H1 (cell line): ENCODE results near the gene ALOX12. TPM values are rescaled to one million over a fixed set of nuclear protein-coding genes. Genes with fewer than 3 reads are reported as not detected.

Experiments
- BACH1 ChIP-seq: IDR thresholded peaks from 2 replicates; pipeline ENCODE4 v1.6.1; 2012; ENCODE audit warnings: low read length, improper control_type of control experiment
- BRCA1 ChIP-seq: IDR thresholded peaks from 2 replicates; pipeline ENCODE4 v1.6.1; 2012; ENCODE audit warnings: low read depth, low read length, improper control_type of control experiment
- CEBPB ChIP-seq: IDR thresholded peaks from 2 replicates; pipeline ENCODE4 v1.6.1; 2012; ENCODE audit warnings: low read depth, low read length
- CHD2 ChIP-seq: IDR thresholded peaks from 2 replicates; pipeline ENCODE4 v1.6.1; 2012; ENCODE audit warnings: low read length, improper control_type of control experiment
- CTBP2 ChIP-seq: IDR thresholded peaks from 2 replicates; pipeline ENCODE4 v1.7.0; 2011; ENCODE audit warnings: borderline replicate concordance, mild to moderate bottlenecking, moderate library complexity, mixed read lengths, low read length; ENCODE audit not compliant: insufficient read depth, insufficient read length
- GTF2F1 ChIP-seq: IDR thresholded peaks from 2 replicates; pipeline ENCODE4 v1.6.1; 2012; ENCODE audit warnings: low read depth, low read length, improper control_type of control experiment, borderline replicate concordance
- HDAC6 ChIP-seq: IDR thresholded peaks from one replicate; pipeline ENCODE4 v1.7.1; 2012; ENCODE audit warnings: low read depth, mild to moderate bottlenecking, inconsistent platforms, low read length, moderate library complexity
- JUN ChIP-seq: IDR thresholded peaks from 2 replicates; pipeline ENCODE4 v1.6.1; 2011; ENCODE audit warnings: low read depth, mild to moderate bottlenecking, improper control_type of control experiment, low read length
- KDM4A ChIP-seq: IDR thresholded peaks from one replicate; pipeline ENCODE4 v1.7.1; 2012; ENCODE audit warnings: low read depth, mild to moderate bottlenecking, moderate library complexity, low read length, inconsistent platforms; ENCODE audit not compliant: severe bottlenecking
- KDM5A ChIP-seq: fragments of 200-600 bp; IDR thresholded peaks from 2 replicates; pipeline ENCODE4 v1.7.1; 2012; ENCODE audit warnings: mild to moderate bottlenecking, low read length, inconsistent platforms, mixed read lengths
- MAFK ChIP-seq: IDR thresholded peaks from 2 replicates; pipeline ENCODE4 v1.6.1; 2012; ENCODE audit warnings: low read depth, mild to moderate bottlenecking, improper control_type of control experiment, low read length
- NRF1 ChIP-seq: IDR thresholded peaks from 2 replicates; pipeline ENCODE4 v1.6.1; 2011; ENCODE audit warnings: mild to moderate bottlenecking, low read depth, low read length, improper control_type of control experiment
- POLR2A ChIP-seq, 2 experiments: IDR thresholded peaks; 1 replicate in 1 of 2; 2 replicates in 1 of 2; pipeline ENCODE4 v1.6.1; 2011; ENCODE audit warnings: low read depth in 2 of 2, low read length in 2 of 2, mild to moderate bottlenecking in 2 of 2; ENCODE audit errors: control extremely low read depth in 1 of 2
- RAD21 ChIP-seq, 2 experiments: IDR thresholded peaks in 1 of 2; conservative IDR thresholded peaks in 1 of 2; 2 replicates each; pipeline ENCODE4 v1.6.1; 2011; ENCODE audit warnings: low read depth in 2 of 2, low read length in 2 of 2, improper control_type of control experiment in 1 of 2, inconsistent platforms in 1 of 2, mild to moderate bottlenecking in 1 of 2, moderate library complexity in 1 of 2
- RFX5 ChIP-seq: IDR thresholded peaks from 2 replicates; pipeline ENCODE4 v1.6.1; 2011; ENCODE audit warnings: low read depth, low read length, improper control_type of control experiment, borderline replicate concordance
- SAP30 ChIP-seq: fragments of 300-600 bp; sonication (generic); IDR thresholded peaks from 2 replicates; pipeline ENCODE4 v1.7.1; 2012; ENCODE audit warnings: low read length, moderate library complexity, mild to moderate bottlenecking, inconsistent platforms; ENCODE audit not compliant: insufficient read depth, insufficient replicate concordance
- SIRT6 ChIP-seq: IDR thresholded peaks from one replicate; pipeline ENCODE4 v1.7.1; 2012; ENCODE audit warnings: low read length, inconsistent platforms
- SP2 ChIP-seq: IDR thresholded peaks from 2 replicates; pipeline ENCODE4 v1.6.1; 2012; ENCODE audit warnings: mild to moderate bottlenecking, low read length, inconsistent platforms
- SUZ12 ChIP-seq: fragments of 200-600 bp; sonication (generic); IDR thresholded peaks from 2 replicates; pipeline ENCODE4 v1.6.1; 2012; ENCODE audit warnings: mild to moderate bottlenecking, inconsistent platforms, low read length, moderate library complexity, mixed read lengths
- TEAD4 ChIP-seq: IDR thresholded peaks from 2 replicates; pipeline ENCODE4 v1.6.1; 2012; ENCODE audit warnings: low read depth, low read length, inconsistent platforms, mixed read lengths
- polyA plus RNA-seq, 7 experiments: library from polyadenylated mRNA; depleted of rRNA in 3 of 7; stranded (reverse) in 5 of 7; unstranded in 2 of 7; fragments of >200 nt in 5 of 7; fragments of 200-250 nt in 2 of 7; gene quantifications; 1 replicate in 5 of 7; 2 replicates in 1 of 7; 4 replicates in 1 of 7; pipeline versions ENCODE4 v1.2.1 to v1.2.3, GENCODE V29; 2011 to 2013; ENCODE audit warnings: missing spikeins in 2 of 7, mixed read lengths in 2 of 7
- total RNA-seq: library from RNA; stranded (reverse); fragmentation: NEBNext Ultra II Directional; extraction: Animal tissue kit (Norgen Biotek cat#: 25700); gene quantifications from 2 replicates; pipeline ENCODE4 v1.2.1, GENCODE V29; 2021
- TF ChIP-seq, protein P1 (sequence below): IDR thresholded peaks from 2 replicates; pipeline ENCODE4 v1.6.1; 2012; ENCODE audit warnings: inconsistent platforms
- TF ChIP-seq, protein P2 (sequence below): IDR thresholded peaks from 2 replicates; pipeline ENCODE4 v1.6.1; 2012; ENCODE audit warnings: low read length, inconsistent platforms

ALOX12 gene
- total and polyA plus RNA-seq, 2 of the 8 experiments (the other 6 are each of a cell fraction or from before 2014, with no cell fraction given) = 1.4 to 2.0 TPM

DNA sequence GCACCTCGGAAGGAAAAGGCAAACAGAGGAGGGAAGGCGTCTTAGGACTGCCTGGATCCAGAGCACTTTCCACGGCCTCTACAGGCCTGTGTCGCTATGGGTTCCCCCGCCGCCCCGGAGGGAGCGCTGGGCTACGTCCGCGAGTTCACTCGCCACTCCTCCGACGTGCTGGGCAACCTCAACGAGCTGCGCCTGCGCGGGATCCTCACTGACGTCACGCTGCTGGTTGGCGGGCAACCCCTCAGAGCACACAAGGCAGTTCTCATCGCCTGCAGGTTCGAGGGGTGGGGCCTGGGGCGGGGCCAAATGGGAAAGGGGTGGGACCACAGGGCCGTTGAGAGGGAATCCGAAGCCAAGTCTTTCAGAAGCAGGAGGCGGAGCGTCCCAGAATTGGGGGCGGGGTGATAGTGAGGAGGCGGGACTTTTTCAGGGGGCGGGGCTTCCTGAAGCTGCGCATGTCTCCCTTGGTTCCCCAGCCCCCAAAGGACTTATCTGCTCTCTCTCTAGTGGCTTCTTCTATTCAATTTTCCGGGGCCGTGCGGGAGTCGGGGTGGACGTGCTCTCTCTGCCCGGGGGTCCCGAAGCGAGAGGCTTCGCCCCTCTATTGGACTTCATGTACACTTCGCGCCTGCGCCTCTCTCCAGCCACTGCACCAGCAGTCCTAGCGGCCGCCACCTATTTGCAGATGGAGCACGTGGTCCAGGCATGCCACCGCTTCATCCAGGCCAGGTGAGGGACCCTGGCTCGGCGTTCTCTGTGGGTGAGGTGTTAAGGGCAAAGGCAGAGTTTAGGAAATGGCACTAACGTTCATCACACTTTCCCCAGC lies 27.9 kb downstream of the ALOX12 start (continued):
- TF ChIP-seq KDM4A = no peak
- no peak for TF ChIP-seq CTBP2
- TF ChIP-seq, protein P1, sequence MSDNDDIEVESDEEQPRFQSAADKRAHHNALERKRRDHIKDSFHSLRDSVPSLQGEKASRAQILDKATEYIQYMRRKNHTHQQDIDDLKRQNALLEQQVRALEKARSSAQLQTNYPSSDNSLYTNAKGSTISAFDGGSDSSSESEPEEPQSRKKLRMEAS = peak; percentile 91
- TF ChIP-seq CEBPB = no peak
- TF ChIP-seq KDM5A = no peak
- no peak for TF ChIP-seq SAP30
- TF ChIP-seq SIRT6 = no peak
- TF ChIP-seq HDAC6 = no peak
- no peak for TF ChIP-seq SUZ12
- TF ChIP-seq, protein P2, sequence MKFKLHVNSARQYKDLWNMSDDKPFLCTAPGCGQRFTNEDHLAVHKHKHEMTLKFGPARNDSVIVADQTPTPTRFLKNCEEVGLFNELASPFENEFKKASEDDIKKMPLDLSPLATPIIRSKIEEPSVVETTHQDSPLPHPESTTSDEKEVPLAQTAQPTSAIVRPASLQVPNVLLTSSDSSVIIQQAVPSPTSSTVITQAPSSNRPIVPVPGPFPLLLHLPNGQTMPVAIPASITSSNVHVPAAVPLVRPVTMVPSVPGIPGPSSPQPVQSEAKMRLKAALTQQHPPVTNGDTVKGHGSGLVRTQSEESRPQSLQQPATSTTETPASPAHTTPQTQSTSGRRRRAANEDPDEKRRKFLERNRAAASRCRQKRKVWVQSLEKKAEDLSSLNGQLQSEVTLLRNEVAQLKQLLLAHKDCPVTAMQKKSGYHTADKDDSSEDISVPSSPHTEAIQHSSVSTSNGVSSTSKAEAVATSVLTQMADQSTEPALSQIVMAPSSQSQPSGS = no peak
- no peak for TF ChIP-seq TEAD4
- no peak for TF ChIP-seq CHD2
- peak; percentile 94 for TF ChIP-seq NRF1
- TF ChIP-seq SP2 = no peak
- TF ChIP-seq BACH1 = no peak
- TF ChIP-seq RAD21 (IDR thresholded peaks at IDR 0.05 in 1 of 2, conservative IDR thresholded peaks at IDR 0.05 in 1 of 2; ENCODE audit: low read depth in 2 of 2, low read length in 2 of 2) = no peak
- TF ChIP-seq POLR2A (IDR thresholded peaks at IDR 0.05; ENCODE audit: control extremely low read depth in 1 of 2, low read depth in 2 of 2, low read length in 2 of 2) = peak in 1 of 2 experiments; percentile 69; a peak in 1 of 3 replicates
- no peak for TF ChIP-seq MAFK
- TF ChIP-seq GTF2F1 = no peak
- no peak for TF ChIP-seq JUN
- no peak for TF ChIP-seq BRCA1
- no peak for TF ChIP-seq RFX5
